Measurements from ENCODE around the gene FAM3C.

The FAM3C gene

GRCh38 chr7:121344497-121344896 lies 51.6 kb downstream of the FAM3C start:
- no peak overlapping the region for H3K4me3 ChIP-seq (ENCODE audit: low read depth, low read length)
- no peak for TF ChIP-seq CTCF (IDR thresholded peaks at IDR 0.05; ENCODE audit: control insufficient read depth, extremely low read depth, insufficient read depth)
- no peak for DNase-seq (ENCODE audit: low read depth)

GRCh38 chr7:121344093-121344492 lies 52.0 kb downstream of the FAM3C start:
- no peak for DNase-seq (ENCODE audit: low read depth)
- no peak for TF ChIP-seq CTCF (IDR thresholded peaks at IDR 0.05; ENCODE audit: control insufficient read depth, extremely low read depth, insufficient read depth)
- H3K4me3 ChIP-seq (ENCODE audit: low read depth, low read length) = no peak overlapping the region

- TF ChIP-seq CTCF (IDR thresholded peaks at IDR 0.05; ENCODE audit: control insufficient read depth, extremely low read depth, insufficient read depth) = no peak
- no peak overlapping the region for H3K4me3 ChIP-seq (ENCODE audit: low read depth, low read length)
- no peak for DNase-seq (ENCODE audit: low read depth)
Observed at GRCh38 chr7:121343302-121343701, 52.8 kb downstream of the FAM3C start.

- TF ChIP-seq CTCF (IDR thresholded peaks at IDR 0.05; ENCODE audit: control insufficient read depth, extremely low read depth, insufficient read depth) = no peak
- DNase-seq (ENCODE audit: low read depth) = no peak
- H3K4me3 ChIP-seq (ENCODE audit: low read depth, low read length) = no peak overlapping the region
Observed at GRCh38 chr7:121342631-121343030, 53.5 kb downstream of the FAM3C start.

- no peak overlapping the region for H3K4me3 ChIP-seq (ENCODE audit: low read depth, low read length)
- DNase-seq (ENCODE audit: low read depth) = no peak
- TF ChIP-seq CTCF (IDR thresholded peaks at IDR 0.05; ENCODE audit: control insufficient read depth, extremely low read depth, insufficient read depth) = no peak
Observed at GRCh38 chr7:121341933-121342332, 54.2 kb downstream of the FAM3C start.

- no peak for TF ChIP-seq CTCF (IDR thresholded peaks at IDR 0.05; ENCODE audit: control insufficient read depth, extremely low read depth, insufficient read depth)
- no peak for DNase-seq (ENCODE audit: low read depth)
- no peak overlapping the region for H3K4me3 ChIP-seq (ENCODE audit: low read depth, low read length)
Observed at GRCh38 chr7:121339082-121339481, 57.0 kb downstream of the FAM3C start.

- no peak for DNase-seq (ENCODE audit: low read depth)
- H3K4me3 ChIP-seq (ENCODE audit: low read depth, low read length) = no peak overlapping the region
- peak; percentile 82 for TF ChIP-seq CTCF (IDR thresholded peaks at IDR 0.05; ENCODE audit: control insufficient read depth, extremely low read depth, insufficient read depth)
Observed at GRCh38 chr7:121337398-121337797, 58.7 kb downstream of the FAM3C start.
